GM21367 (cell line): ENCODE measurements around the gene LINC00237.
A peak's percentile ranks its signal among the peaks of the same experiment; 100 is the strongest.

Experiments
- ATAC-seq: cut with Tn5 transposase; IDR thresholded peaks from one replicate; pipeline ENCODE4 v1.9.1; 2021; ENCODE audit not compliant: unreplicated experiment

LINC00237 gene

DNA sequence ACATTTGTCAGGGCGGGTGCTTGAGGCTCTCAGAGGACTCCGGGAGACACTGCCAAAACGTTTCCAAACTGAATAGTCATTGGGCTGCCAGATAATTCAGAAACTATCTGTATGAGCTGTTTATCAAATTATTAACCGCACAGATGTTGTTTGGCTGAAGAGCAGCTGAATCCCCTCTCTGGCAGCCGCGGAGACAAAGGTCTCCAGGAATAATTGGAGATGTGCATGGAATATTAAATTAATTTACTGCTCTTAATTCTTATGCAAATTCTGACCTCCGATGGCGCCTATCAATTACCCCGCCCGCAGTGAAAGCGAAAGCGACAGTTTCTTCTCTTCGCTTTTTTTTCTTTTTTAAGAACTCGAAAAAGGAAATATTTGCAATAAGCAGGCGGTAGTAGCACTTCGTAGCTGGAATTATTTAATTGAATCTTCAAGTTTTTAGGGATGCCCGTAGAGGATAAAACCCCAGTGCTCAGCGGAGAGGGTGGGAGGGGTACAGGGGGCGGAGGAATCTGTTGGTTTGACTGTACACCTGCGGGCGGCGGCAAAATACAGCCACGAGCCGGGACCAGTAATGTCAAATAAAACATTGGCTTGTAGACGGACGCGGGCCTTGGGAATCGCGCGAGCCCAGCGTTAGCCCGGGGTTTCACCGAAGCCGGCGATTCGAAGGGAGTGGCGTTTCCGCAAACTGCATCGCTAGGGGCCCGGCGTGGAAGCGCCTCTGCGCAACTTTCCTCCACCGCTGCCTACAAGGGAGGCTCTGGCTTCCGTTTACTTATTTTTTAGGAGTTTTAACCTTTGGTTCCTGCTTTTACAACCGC lies 6.2 kb downstream of the LINC00237 start:
- peak; percentile 41 for ATAC-seq

DNA sequence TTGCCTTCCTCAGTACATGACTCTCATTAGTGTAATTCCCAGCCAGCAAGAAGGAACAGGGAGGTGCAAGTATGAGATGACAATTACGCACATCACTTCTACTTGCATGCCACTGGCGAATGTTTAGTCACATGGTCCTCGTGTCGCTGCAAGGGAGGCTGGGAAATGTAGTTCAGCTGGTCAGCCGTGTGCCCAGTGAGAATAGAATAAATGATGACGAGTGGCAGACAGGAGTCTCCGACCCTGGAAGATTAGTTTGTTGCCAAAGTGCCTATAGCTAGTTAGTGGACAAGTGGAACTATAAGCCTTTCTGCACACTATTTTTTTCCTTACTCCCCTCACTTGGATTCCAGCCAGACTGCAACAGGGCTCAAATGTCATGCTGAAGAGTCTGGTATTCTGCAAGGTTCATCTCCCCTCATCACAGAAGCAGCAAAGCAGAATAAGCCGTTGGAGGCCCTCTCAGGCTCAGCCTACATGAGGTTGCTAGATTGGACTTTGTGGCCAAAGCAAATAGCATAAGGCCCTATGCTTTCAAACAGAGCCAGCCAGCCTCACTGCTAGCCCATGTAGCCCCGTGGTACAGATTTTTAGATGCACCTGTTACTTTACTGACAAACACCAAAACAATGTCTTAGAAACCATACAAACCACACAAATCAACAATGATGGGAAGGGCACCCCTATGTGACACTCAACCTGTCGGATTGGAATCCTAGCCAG lies 9.7 kb downstream of the LINC00237 start:
- ATAC-seq, result peak; percentile 56

DNA sequence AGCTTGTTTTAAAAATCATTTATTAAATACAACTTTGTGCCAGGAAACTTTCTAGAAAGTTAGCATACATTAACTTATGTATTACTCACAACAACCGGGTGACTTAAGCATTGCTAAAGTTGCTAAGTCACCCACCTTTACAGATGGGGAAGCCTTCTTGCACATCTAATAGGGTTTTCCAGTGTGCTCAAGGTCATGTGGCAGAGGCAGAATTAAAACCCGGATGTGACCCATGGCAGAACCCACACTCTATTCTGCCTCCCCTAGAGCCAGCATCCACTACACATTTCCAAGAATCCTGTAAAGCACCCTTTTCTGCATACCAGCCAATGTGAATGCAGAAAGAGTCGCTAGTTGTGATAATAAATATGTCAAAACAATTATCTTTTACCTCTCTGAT lies 13.4 kb downstream of the LINC00237 start:
- no peak for ATAC-seq

DNA sequence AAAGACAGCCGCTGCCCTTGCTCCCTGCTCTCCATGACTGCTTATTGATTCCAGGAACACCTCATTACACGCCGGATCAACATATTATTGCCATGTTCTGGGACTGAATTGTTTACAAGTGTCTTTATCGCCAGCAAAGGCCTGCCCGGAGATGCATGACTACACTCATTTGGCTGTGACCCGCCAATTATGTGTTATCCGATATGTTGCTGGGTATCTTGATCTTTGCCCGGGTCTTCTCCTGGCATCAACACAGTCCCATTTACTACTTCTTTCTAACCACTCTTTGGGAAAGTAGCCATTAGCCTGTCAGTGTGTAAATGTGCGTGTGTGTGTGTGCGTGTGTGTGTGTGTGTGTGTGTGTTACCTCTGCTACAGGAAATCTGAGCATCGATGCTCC lies 15.4 kb downstream of the LINC00237 start:
- ATAC-seq, result no peak

DNA sequence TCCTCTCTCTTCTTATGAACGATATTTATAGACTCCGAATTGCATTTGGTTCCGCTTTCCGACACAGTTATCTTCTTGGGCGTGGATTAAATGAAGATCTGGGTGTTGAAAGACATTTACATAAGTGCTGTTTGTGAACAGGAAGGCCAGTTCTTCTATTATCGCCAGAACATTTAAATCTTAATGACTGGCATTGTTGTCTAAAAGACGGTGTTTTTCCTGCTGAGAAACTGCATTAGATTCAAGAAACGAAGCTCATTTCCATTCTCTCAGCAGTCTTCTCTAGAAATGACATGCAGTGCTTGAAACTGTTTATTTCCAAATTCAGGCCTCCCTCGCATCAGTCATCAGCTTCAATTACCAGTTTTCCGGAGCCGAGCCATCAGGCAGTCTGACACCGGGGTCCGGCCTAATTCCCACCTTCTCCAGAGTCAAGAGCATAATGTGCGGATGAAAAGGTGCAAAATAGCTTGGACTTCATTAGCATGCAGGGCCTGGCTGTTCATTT lies 16.0 kb downstream of the LINC00237 start:
- ATAC-seq, result no peak

DNA sequence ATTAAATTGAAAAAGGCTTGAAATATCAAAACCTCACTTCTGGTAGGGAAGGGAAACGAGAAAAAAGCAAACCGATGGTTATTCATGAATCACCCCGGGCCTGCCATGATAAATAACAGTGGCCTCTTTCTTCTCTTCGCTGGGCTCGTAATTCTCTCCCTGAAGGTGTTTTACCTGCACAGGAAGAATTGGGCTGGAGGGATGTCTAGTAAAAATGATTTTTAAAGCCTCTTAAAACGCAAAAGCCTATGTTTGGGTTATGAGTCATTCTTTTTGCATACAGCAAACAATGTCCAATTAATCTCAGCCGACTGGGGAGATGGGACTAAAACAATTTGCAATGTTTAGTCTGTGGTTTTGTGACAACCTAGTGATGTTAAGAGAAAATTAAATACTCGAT lies 16.8 kb downstream of the LINC00237 start:
- no peak for ATAC-seq

DNA sequence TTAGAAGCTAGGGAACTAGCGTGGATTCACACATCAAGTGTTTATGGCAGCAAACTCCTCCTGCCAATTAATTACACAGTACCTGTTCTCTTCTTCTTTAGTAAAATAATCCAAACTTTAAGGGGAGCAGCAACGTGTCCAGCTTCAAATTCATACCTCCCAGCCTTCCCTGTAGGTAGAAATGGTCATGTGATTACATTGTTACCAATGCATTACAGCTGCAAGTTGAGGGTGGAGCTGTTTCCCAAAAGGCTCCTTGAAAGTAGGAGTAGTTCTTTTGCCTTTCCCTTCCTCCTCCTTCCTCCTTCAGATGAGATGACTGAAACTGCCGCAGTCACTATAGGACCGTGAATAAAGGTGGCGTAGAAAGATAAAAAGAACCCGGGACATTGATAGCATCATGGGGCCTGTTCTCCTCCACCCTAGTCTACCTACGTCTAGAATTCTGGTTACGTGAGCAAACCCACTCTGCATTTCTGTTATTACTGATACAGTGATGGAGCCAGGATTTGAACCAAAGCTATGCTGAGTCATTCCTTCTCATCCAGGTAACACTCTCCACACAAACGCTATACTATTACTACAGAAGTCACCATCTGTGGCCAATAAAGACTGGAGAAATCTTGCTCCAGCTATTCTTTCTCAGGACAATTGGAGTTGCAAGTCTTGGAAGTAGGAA lies 18.2 kb downstream of the LINC00237 start:
- ATAC-seq, result no peak

DNA sequence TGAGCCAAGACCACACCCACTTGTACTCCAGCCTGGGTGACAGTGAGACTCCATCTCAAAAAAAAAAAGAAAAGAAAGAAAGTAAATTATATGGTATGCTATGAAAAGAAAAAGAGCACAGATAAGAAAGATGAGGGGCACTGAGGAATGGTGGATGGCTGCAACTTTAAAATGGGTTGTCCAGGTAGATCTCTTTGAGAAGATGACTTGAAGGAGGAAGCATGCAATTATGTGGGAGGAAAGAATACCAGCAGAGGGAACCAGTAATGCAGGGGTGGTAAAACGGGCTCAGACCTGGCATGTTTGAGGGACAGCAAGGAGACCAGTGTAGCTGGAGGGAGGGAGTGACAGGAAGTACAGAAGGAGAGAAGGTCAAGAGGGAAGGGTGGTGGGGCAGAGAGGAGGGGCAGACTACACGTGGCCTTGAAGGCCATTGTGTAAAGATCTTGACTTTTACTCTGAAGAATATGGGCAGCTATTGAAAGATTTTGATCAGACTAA lies 22.3 kb downstream of the LINC00237 start:
- ATAC-seq, result no peak

DNA sequence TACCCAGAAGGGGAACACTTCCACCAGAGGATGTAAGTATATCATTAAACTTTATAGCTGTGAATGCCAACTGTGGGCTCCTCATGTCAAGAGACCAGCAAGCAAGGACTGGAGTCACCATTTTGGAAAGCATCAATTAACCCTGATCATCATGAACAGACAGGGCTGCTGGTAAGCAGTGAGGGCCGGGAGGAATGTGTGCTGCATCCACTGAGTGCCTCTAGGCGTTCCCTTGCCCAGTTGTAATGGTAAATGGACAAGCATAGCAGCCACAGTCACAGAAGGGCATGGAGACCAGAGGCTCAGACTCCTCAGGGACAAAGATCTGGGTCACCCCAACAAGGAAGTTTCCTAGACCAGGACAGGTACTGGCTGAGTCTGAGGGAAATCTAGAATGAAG lies 23.6 kb downstream of the LINC00237 start:
- ATAC-seq, result no peak

DNA sequence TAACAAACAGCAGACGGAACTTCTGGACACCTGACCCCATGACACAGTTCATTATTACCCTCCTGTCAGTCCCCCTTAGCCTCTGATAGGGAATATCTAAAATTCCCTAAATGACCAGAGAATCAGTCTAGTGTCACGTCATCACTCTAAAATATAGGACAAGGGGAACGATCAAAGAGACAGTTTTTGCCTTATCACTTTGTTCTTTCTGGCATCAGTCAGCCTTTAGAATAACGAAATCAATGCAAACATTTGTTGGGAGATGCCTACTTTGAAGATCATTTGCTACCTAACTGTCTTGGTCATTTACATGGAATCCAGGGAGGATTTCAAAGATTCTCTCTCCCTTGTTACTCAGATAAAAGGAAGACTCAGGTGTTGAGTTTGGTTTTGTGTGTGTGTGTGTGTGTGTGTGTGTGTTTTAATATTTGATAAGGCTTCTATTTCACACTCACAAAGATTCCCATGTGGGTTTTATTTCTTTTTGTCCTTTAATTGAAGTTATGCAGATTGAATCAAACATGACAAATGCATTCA lies 28.3 kb downstream of the LINC00237 start:
- no peak for ATAC-seq

DNA sequence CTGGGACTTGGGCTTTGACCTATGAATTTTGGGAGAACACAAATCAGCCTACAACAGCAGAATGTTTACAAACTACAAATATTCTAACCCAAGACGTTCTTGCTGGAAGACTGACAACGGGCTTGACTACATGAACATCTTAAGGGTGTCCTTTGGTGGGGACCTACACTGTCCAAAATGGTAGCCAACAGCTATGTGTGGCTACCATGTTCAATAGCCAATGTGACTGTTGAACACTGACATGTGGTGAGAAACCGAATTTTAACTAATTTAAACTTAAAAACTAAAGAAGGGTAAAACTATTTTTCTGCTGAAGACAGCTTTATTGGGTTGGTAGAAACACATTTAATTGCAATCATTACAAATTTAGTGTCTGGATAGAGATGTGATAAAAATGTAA lies 30.1 kb downstream of the LINC00237 start:
- ATAC-seq, result no peak

DNA sequence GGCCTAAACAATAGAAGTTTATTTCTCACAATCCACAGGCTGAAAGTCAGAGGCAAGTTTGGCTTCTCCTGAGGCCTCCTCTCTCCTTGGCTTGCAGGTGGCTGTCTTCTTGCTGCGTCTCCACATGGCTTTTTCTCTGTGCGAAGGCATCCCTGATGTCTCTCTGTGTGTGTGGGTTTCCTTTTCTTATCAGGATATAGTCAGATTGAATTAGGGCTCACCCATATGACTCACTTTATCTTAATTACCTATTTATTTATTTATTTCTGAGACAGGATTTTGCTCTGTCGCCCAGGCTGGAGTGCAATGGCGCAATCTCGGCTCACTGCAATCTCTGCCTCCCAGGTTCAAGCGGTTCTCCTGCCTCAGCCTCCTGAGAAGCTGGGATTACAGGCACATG lies 30.7 kb downstream of the LINC00237 start:
- ATAC-seq, result no peak

DNA sequence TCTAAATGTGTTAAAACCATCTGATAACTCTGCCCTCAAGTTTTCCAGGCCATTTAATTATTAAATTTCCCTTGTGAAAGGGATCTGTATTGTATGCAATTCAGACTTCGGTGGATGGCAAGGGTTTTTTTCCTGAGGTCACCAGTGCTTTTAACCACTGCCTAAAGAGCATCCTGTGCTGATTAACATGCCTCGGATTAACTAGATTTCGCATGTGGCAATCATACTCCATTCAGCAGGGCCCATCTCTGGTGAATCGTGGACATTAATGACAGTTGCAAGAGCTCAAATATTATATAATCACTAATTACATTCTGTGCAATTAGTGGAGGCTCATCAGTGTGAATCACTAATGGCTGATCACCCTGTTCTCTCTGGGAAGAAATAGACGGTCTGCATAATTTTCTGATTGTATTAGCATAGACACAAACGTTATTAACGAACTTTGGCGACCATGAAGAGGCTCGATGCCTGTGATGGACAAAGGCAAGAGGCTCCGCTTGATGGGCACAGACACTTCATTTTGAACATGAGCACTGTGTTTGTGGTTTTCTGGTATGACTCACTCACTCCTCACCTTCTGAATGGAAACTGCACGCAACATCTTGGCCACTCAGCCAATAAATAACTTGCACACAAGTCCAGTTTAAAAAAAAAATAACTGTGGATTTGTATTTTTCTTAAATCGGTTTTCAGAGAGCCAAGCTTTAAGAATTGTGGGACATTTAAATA lies 31.4 kb downstream of the LINC00237 start:
- peak; percentile 95 for ATAC-seq

DNA sequence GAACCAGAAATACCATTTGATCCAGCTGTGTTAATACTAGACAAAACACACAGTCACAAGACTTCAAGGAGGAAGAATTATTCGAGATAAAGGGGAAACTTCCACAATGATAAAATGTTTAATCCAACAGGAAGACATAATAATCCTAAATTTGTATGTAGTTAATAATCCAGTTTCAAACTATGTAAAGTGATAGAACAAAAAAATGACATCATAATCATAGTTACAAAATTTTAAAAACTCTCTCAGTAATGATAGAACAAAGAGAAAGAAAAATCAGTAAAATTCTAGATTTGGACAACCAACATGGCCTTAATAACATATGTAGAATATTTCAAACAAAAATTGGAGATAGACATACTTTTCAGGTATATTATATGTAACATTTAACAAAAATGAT lies 38.9 kb downstream of the LINC00237 start:
- no peak for ATAC-seq

DNA sequence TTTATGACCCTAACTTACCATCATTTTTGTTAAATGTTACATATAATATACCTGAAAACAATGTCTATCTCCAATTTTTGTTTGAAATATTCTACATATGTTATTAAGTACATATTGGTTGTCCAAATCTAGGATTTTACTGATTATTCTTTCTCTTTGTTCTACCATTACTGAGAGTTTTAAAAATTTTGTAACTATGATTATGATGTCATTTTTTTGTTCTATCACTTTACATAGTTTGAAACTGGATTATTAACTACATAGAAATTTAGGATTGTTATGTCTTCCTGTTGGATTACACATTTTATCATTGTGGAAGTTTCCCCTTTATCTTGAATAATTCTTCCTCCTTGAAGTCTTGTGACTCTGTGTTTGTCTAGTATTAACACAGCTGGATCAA lies 41.2 kb downstream of the LINC00237 start:
- no peak for ATAC-seq

DNA sequence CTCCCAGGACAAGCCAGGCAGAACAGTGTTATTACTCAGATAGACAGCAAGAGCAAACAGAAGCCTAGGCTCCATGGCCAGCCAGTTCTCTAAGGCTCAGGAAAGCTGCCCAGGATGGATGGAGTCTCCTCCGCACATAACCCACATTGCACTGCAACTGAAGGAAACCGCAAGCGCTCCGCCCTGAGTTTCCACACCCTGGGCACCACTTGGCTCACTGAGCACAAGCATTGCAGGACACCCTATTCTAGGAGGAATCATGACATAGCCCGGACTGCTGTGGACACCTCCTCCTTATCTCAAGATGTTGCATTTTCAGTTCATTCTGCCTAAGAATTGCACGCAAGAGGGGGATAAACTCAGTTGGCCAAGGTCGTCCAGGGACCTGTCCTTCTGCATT lies 42.9 kb downstream of the LINC00237 start:
- ATAC-seq, result no peak

DNA sequence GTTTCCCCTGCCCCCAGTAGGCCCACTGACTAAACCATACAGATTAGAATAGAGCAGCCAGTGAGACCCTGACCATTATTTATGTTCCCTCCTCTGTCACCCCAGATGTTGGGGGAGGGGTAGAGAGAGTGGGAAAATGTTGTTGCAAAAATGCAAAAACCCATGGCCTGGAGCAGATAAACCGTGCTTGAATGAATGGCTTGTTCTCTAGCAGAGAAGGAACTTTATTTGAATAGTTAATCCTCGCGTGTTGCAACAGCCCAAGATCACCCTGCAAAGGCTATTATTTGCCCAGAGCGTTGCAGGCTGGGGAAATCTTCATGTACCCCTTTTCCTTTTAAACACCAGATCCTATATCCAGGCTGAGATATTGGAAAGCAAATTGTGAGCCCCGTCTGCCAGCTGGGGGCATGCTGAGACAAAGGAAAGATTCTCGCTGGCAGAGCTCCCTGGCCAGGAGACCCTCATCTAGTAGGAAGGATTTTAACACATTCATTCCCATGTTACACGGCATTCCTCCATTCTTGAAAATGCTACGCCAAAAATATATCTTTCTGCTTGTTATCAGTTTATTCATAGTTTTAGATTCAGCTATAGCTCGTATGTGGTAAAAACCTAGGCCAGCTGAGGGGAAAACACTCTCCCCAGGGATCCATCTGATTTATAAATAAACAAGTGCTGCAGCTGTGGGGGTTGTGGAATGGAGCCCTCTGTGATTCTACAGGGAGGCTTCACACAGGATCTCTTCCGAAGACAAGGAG lies 53.0 kb downstream of the LINC00237 start:
- ATAC-seq, result no peak

DNA sequence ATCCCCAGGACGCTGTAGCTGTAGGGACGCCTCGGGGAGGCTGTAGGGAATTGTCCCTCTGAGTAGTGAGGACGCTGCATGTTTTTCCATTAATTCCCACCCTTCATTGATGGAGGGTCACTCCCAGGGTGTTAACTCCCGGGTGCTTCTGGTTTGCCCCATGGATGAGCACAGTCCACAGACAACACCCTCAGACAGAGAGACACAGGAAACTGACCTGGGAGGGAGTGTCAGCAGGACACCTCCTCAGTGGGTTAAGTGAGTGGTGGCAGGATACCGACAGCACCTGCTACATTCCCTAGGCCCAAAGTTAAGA lies 53.5 kb downstream of the LINC00237 start:
- ATAC-seq, result no peak

DNA sequence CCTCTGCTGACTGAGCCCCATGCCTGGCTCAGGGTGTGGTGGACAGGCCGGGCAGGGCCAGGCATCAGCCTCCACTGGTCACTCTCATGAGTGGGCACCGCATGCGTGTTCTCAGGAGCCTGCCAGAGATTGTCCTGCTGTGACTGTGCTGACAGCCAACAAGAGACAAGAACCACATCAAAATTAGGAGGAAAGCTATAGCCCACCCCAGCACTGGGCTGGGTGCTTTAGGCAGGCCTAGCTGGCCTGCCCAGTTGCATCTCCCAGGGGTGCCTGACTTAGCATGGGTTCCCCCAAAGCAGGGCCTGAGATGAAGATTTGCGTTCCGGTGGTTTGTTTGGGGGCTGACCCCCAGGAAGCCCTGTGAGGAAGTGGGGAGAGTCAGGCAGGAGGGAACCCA lies 53.9 kb downstream of the LINC00237 start:
- no peak for ATAC-seq

DNA sequence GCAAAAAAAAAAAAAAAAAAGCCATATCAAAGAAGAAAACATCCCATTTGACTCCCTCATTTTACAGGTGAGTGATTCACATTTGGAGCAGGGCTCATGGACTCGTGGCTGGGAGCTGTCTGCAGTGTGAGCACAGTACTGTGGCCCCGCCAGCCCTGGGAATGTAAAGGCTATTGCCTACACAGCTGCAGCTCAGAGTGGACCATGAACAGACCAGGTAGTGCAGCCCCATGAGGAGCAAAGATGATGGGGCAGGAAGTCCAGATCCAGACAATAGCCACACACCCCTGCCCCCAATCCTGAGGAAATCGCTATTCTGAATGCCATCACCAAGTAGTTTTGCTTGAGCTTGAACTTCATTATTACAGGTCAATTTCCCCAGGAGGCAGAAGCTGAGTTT lies 55.4 kb downstream of the LINC00237 start:
- ATAC-seq, result no peak
